Liver (tissue), 9 donors: ENCODE measurements around the gene SCNN1B. TPM values are rescaled to one million over a fixed set of nuclear protein-coding genes. Genes with fewer than 3 reads are reported as not detected.

ENCODE experiments used
- DNase-seq: peaks from one replicate; pipeline ENCODE4 v3.0.0-alpha.2; 2017; ENCODE audit warnings: low spot score
- H3K27ac ChIP-seq, 2 donors: one replicate each; pipeline ENCODE4 v1.7.0; 2013; ENCODE audit warnings: inconsistent platforms in 2 of 2, low read length in 2 of 2, control low read depth in 1 of 2, low read depth in 1 of 2, mild to moderate bottlenecking in 1 of 2
- H3K27me3 ChIP-seq, 4 donors: one replicate each; pipeline versions ENCODE4 v1.6.1 to v1.7.0; 2013; ENCODE audit warnings: low read length in 3 of 4, inconsistent platforms in 1 of 4, mild to moderate bottlenecking in 1 of 4, moderate library complexity in 1 of 4; ENCODE audit not compliant: control insufficient read depth in 4 of 4, insufficient read depth in 4 of 4
- H3K36me3 ChIP-seq, 4 donors: one replicate each; pipeline versions ENCODE4 v1.6.1 to v1.7.0; 2013; ENCODE audit warnings: low read length in 3 of 4, mild to moderate bottlenecking in 3 of 4, low read depth in 1 of 4, moderate library complexity in 1 of 4; ENCODE audit not compliant: control insufficient read depth in 4 of 4, insufficient read depth in 3 of 4
- H3K4me1 ChIP-seq, 4 donors: one replicate each; pipeline versions ENCODE4 v1.6.1 to v1.7.0; 2013; ENCODE audit warnings: low read length in 3 of 4, mild to moderate bottlenecking in 3 of 4, moderate library complexity in 1 of 4; ENCODE audit not compliant: control insufficient read depth in 4 of 4, insufficient read depth in 4 of 4
- H3K4me3 ChIP-seq, 3 donors: one replicate each; pipeline versions ENCODE4 v1.6.1 to v1.7.0; 2013; ENCODE audit warnings: low read length in 3 of 3, control low read depth in 1 of 3, low read depth in 1 of 3, mild to moderate bottlenecking in 1 of 3
- H3K9ac ChIP-seq, 2 donors: one replicate each; pipeline ENCODE4 v1.7.0; 2013; ENCODE audit warnings: low read length in 2 of 2, mild to moderate bottlenecking in 2 of 2, moderate library complexity in 2 of 2, control low read depth in 1 of 2, low read depth in 1 of 2
- H3K9me3 ChIP-seq, 4 donors: one replicate each; pipeline versions ENCODE4 v1.6.1 to v1.7.0; 2013; ENCODE audit warnings: low read length in 3 of 4; ENCODE audit not compliant: control insufficient read depth in 4 of 4
- ATF3 ChIP-seq: IDR thresholded peaks from 2 replicates; pipeline ENCODE4 v1.6.1; 2016; ENCODE audit warnings: antibody characterized with exemption
- EGR1 ChIP-seq, 2 donors: IDR thresholded peaks; 2 replicates each; pipeline ENCODE4 v1.6.1; 2016 to 2018; ENCODE audit warnings: antibody characterized with exemption in 2 of 2, low read depth in 2 of 2
- FOXA1 ChIP-seq: IDR thresholded peaks from 2 replicates; pipeline ENCODE4 v1.6.1; 2016; ENCODE audit warnings: antibody characterized with exemption
- FOXA2 ChIP-seq: IDR thresholded peaks from 2 replicates; pipeline ENCODE4 v1.6.1; 2016; ENCODE audit warnings: antibody characterized with exemption
- GABPA ChIP-seq, 2 donors: IDR thresholded peaks in 1 of 2; conservative IDR thresholded peaks in 1 of 2; 2 replicates each; pipeline ENCODE4 v1.6.1; 2016; ENCODE audit warnings: antibody characterized with exemption in 2 of 2, mild to moderate bottlenecking in 1 of 2, moderate library complexity in 1 of 2
- MAX ChIP-seq: IDR thresholded peaks from 2 replicates; pipeline ENCODE4 v1.6.1; 2016; ENCODE audit warnings: antibody characterized with exemption
- NR2F2 ChIP-seq: IDR thresholded peaks from 2 replicates; pipeline ENCODE4 v1.6.1; 2016; ENCODE audit warnings: antibody characterized with exemption
- RAD21 ChIP-seq, 2 donors: IDR thresholded peaks; 2 replicates each; pipeline ENCODE4 v1.6.1; 2016; ENCODE audit warnings: antibody characterized with exemption in 2 of 2, mild to moderate bottlenecking in 2 of 2
- RXRA ChIP-seq, 2 donors: IDR thresholded peaks; 2 replicates each; pipeline ENCODE4 v1.6.1; 2017 to 2018; ENCODE audit warnings: antibody characterized with exemption in 2 of 2, mild to moderate bottlenecking in 1 of 2
- YY1 ChIP-seq: IDR thresholded peaks from 2 replicates; pipeline ENCODE4 v1.6.1; 2016; ENCODE audit warnings: antibody characterized with exemption, mild to moderate bottlenecking
- ZBTB33 ChIP-seq: IDR thresholded peaks from 2 replicates; pipeline ENCODE4 v1.6.1; 2016; ENCODE audit warnings: antibody characterized with exemption
- WGBS: extraction: QIAGEN DNeasy Blood & Tissue Kit; methylation state at CpG from one replicate; pipeline ENCODE4 v1.1.7; 2013; 5-methylcytosine and 5-hydroxymethylcytosine counted together
- polyA plus RNA-seq, 2 donors: library from polyadenylated mRNA; stranded (reverse) in 1 of 2; unstranded in 1 of 2; fragments of 200-250 nt in 1 of 2; fragments of >200 nt in 1 of 2; fragmentation: Nextera tagmentation in 1 of 2; extraction: Ambion mirVana in 1 of 2; gene quantifications; one replicate each; pipeline versions ENCODE4 v1.2.1 to v1.2.3, GENCODE V29; 2013 to 2015
- total RNA-seq, 2 donors: library from RNA; depleted of rRNA; stranded (reverse); fragments of >200 nt; gene quantifications; one replicate each; pipeline ENCODE4 v1.2.3, GENCODE V29; 2014
- TF ChIP-seq, protein P1 (sequence below): fragments of 150-350 bp; IDR thresholded peaks from 2 replicates; pipeline ENCODE4 v1.5.1; 2017; ENCODE audit warnings: improper control_type of control experiment, low read depth, low read length; ENCODE audit not compliant: missing input control
- donor health status: healthy.
- donor health status: healthy.
- donor health status: healthy.
- donor health status: healthy.
- donor health status: healthy.

SCNN1B gene
- total and polyA plus RNA-seq, 4 donors: 0.08 to 0.17 (median 0.14) TPM; not detected in 1

- H3K4me1 ChIP-seq: no peaks in the 10 kb centered on the region
- no peak for DNase-seq
- no peaks in the 10 kb centered on the region for H3K36me3 ChIP-seq
- no peak overlapping the region for H3K9ac ChIP-seq
- no peaks in the 10 kb centered on the region for H3K9me3 ChIP-seq
- no peak overlapping the region for H3K4me3 ChIP-seq
- 87% methylated on average over 7 of the region's 7 CpGs for WGBS
- H3K27ac ChIP-seq: no peak overlapping the region
- peaks cover 0 to 3% (median 1%) of the 10 kb centered on the region in 4 donors for H3K27me3 ChIP-seq
- TF ChIP-seq GABPA (IDR thresholded peaks at IDR 0.05 in 1 of 2, conservative IDR thresholded peaks at IDR 0.05 in 1 of 2) (no peak), FOXA1 (no peak), ATF3 (no peak), ZBTB33 (no peak), FOXA2 (no peak), MAX (no peak), NR2F2 (no peak), RXRA (IDR thresholded peaks at IDR 0.05) (no peak)
- TF ChIP-seq, protein P1, sequence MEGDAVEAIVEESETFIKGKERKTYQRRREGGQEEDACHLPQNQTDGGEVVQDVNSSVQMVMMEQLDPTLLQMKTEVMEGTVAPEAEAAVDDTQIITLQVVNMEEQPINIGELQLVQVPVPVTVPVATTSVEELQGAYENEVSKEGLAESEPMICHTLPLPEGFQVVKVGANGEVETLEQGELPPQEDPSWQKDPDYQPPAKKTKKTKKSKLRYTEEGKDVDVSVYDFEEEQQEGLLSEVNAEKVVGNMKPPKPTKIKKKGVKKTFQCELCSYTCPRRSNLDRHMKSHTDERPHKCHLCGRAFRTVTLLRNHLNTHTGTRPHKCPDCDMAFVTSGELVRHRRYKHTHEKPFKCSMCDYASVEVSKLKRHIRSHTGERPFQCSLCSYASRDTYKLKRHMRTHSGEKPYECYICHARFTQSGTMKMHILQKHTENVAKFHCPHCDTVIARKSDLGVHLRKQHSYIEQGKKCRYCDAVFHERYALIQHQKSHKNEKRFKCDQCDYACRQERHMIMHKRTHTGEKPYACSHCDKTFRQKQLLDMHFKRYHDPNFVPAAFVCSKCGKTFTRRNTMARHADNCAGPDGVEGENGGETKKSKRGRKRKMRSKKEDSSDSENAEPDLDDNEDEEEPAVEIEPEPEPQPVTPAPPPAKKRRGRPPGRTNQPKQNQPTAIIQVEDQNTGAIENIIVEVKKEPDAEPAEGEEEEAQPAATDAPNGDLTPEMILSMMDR: no peak
Measured at GRCh38 chr16:23375643-23376042, 73.5 kb downstream of the SCNN1B start.

GRCh38 chr16:23377071-23377931, 75.2 kb downstream of the SCNN1B start:
- Histone ChIP-seq H3K27ac (no peak overlapping the region), H3K9ac (no peak overlapping the region), H3K4me1 (no peaks in the 10 kb centered on the region), H3K9me3 (no peaks in the 10 kb centered on the region), H3K27me3 (peaks cover 0 to 3% (median 1%) of the 10 kb centered on the region in 4 donors), H3K4me3 (no peak overlapping the region), H3K36me3 (no peaks in the 10 kb centered on the region)
- TF ChIP-seq YY1 (no peak), NR2F2 (no peak), MAX (no peak), FOXA2 (no peak), RAD21 (IDR thresholded peaks at IDR 0.05) (no peak), EGR1 (IDR thresholded peaks at IDR 0.05; ENCODE audit: low read depth in 2 of 2) (no peak), FOXA1 (no peak)
- TF ChIP-seq, protein P1: no peak
- 89% methylated on average over 9 of the region's 9 CpGs for WGBS
- DNase-seq: no peak
